H9 (cell line): ENCODE results near the gene SVOP. TPM values are rescaled to one million over a fixed set of nuclear protein-coding genes. Genes with fewer than 3 reads are reported as not detected.

Experiments used
- DNase-seq: peaks from one replicate; pipeline ENCODE4 v3.0.0-alpha.2; 2017
- H2AFZ ChIP-seq: one replicate; pipeline ENCODE4 v1.6.1; 2013; ENCODE audit warnings: mild to moderate bottlenecking, low read length, control low read depth, moderate library complexity
- H2AK5ac ChIP-seq: 2 replicates; pipeline ENCODE4 v1.6.1; 2013; ENCODE audit warnings: low read length, control low read depth, mixed read lengths; ENCODE audit not compliant: insufficient read length
- H2BK120ac ChIP-seq: one replicate; pipeline ENCODE4 v1.6.1; 2013; ENCODE audit warnings: low read depth, mild to moderate bottlenecking, low read length, control low read depth, inconsistent platforms; ENCODE audit not compliant: poor library complexity, severe bottlenecking
- H2BK12ac ChIP-seq: 2 replicates; pipeline ENCODE4 v1.6.1; 2013; ENCODE audit warnings: low read length, control low read depth, mixed read lengths, low read depth; ENCODE audit not compliant: insufficient read length
- H2BK15ac ChIP-seq: 2 replicates; pipeline ENCODE4 v1.6.1; 2013; ENCODE audit warnings: low read depth, low read length, control low read depth
- H2BK20ac ChIP-seq: one replicate; pipeline ENCODE4 v1.6.1; 2013; ENCODE audit warnings: low read depth, mild to moderate bottlenecking, low read length, control low read depth, inconsistent platforms; ENCODE audit not compliant: poor library complexity, severe bottlenecking
- H2BK5ac ChIP-seq: 2 replicates; pipeline ENCODE4 v1.6.1; 2013; ENCODE audit warnings: low read length, control low read depth, mixed read lengths; ENCODE audit not compliant: insufficient read length
- H3K14ac ChIP-seq: 2 replicates; pipeline ENCODE4 v1.6.1; 2013; ENCODE audit warnings: low read length, control low read depth; ENCODE audit not compliant: insufficient read depth
- H3K18ac ChIP-seq: 2 replicates; pipeline ENCODE4 v1.6.1; 2013; ENCODE audit warnings: low read depth, mild to moderate bottlenecking, mixed read lengths, low read length, control low read depth; ENCODE audit not compliant: insufficient read length
- H3K23ac ChIP-seq: 2 replicates; pipeline ENCODE4 v1.6.1; 2013; ENCODE audit warnings: low read length, control low read depth, mixed read lengths, low read depth; ENCODE audit not compliant: insufficient read length
- H3K23me2 ChIP-seq: 2 replicates; pipeline ENCODE4 v1.6.1; 2013; ENCODE audit warnings: low read depth, mild to moderate bottlenecking, mixed read lengths, low read length, control low read depth; ENCODE audit not compliant: insufficient read length, poor library complexity, severe bottlenecking
- H3K27ac ChIP-seq: 2 replicates; pipeline ENCODE4 v1.5.1; 2013; ENCODE audit warnings: low read length, control low read depth, mixed read lengths, low read depth; ENCODE audit not compliant: insufficient read length
- H3K27me3 ChIP-seq: 2 replicates; pipeline ENCODE4 v1.6.1; 2013; ENCODE audit warnings: low read length, control low read depth, inconsistent platforms; ENCODE audit not compliant: insufficient read depth
- H3K4ac ChIP-seq: 2 replicates; pipeline ENCODE4 v1.6.1; 2013; ENCODE audit warnings: low read depth, mild to moderate bottlenecking, control low read depth, inconsistent platforms, low read length, moderate library complexity
- H3K4me1 ChIP-seq: 2 replicates; pipeline ENCODE4 v1.6.1; 2013; ENCODE audit warnings: low read length, control low read depth, inconsistent platforms; ENCODE audit not compliant: insufficient read depth
- H3K4me2 ChIP-seq: 2 replicates; pipeline ENCODE4 v1.6.1; 2013; ENCODE audit warnings: low read length, control low read depth, mixed read lengths; ENCODE audit not compliant: insufficient read length, insufficient read depth
- H3K56ac ChIP-seq: 2 replicates; pipeline ENCODE4 v1.6.1; 2013; ENCODE audit warnings: low read depth, mild to moderate bottlenecking, mixed read lengths, low read length, control low read depth; ENCODE audit not compliant: insufficient read length
- H3K79me1 ChIP-seq: 2 replicates; pipeline ENCODE4 v1.6.1; 2013; ENCODE audit warnings: low read depth, mild to moderate bottlenecking, moderate library complexity, low read length, control low read depth, inconsistent platforms; ENCODE audit not compliant: insufficient read depth, poor library complexity, severe bottlenecking
- H3K79me2 ChIP-seq: 2 replicates; pipeline ENCODE4 v1.6.1; 2013; ENCODE audit warnings: low read length, control low read depth, inconsistent platforms; ENCODE audit not compliant: insufficient read depth
- H3K9ac ChIP-seq: 2 replicates; pipeline ENCODE4 v1.6.1; 2013; ENCODE audit warnings: low read length, control low read depth, mixed read lengths; ENCODE audit not compliant: insufficient read length; ENCODE audit errors: extremely low read depth
- H3K9me3 ChIP-seq: one replicate; pipeline ENCODE4 v1.6.1; 2013; ENCODE audit warnings: low read depth, low read length, inconsistent platforms; ENCODE audit not compliant: control insufficient read depth
- H3T11ph ChIP-seq: one replicate; pipeline ENCODE4 v1.6.1; 2013; ENCODE audit warnings: mild to moderate bottlenecking, low read length, control low read depth, inconsistent platforms
- H4K20me1 ChIP-seq: one replicate; pipeline ENCODE4 v1.6.1; 2013; ENCODE audit not compliant: control insufficient read depth, insufficient read length, insufficient read depth
- H4K5ac ChIP-seq: 2 replicates; pipeline ENCODE4 v1.6.1; 2013; ENCODE audit warnings: low read depth, mild to moderate bottlenecking, mixed read lengths, low read length, control low read depth; ENCODE audit not compliant: insufficient read length
- H4K8ac ChIP-seq: replicated peaks from 2 replicates; pipeline ENCODE4 v1.6.1; 2013; ENCODE audit warnings: low read length, control low read depth, mixed read lengths, low read depth; ENCODE audit not compliant: insufficient read length
- H4K91ac ChIP-seq: 2 replicates; pipeline ENCODE4 v1.6.1; 2013; ENCODE audit warnings: low read depth, mild to moderate bottlenecking, moderate library complexity, mixed read lengths, low read length, control low read depth; ENCODE audit not compliant: insufficient read length
- H3K27ac Mint-ChIP-seq, 3 experiments: 2 replicates in 2 of 3; 3 replicates in 1 of 3; pipeline ENCODE4 v1.8.0; 2020 to 2021; ENCODE audit warnings: mixed read lengths in 3 of 3, mild to moderate bottlenecking in 1 of 3, moderate library complexity in 1 of 3
- H3K27me3 Mint-ChIP-seq: 2 replicates; pipeline ENCODE4 v1.8.0; 2021; ENCODE audit warnings: low read depth, mild to moderate bottlenecking, moderate library complexity, mixed read lengths
- H3K36me3 Mint-ChIP-seq, 3 experiments: 2 replicates in 2 of 3; 3 replicates in 1 of 3; pipeline ENCODE4 v1.8.0; 2020 to 2021; ENCODE audit warnings: low read depth in 3 of 3, mixed read lengths in 3 of 3; ENCODE audit not compliant: insufficient read depth in 1 of 3
- H3K4me1 Mint-ChIP-seq, 2 experiments: 2 replicates each; pipeline ENCODE4 v1.8.0; 2020; ENCODE audit warnings: mixed read lengths in 2 of 2
- H3K4me3 Mint-ChIP-seq, 2 experiments: 2 replicates in 1 of 2; 3 replicates in 1 of 2; pipeline ENCODE4 v1.8.0; 2020 to 2021; ENCODE audit warnings: mild to moderate bottlenecking in 2 of 2, mixed read lengths in 2 of 2, moderate library complexity in 1 of 2
- H3K9me3 Mint-ChIP-seq, 2 experiments: 2 replicates in 1 of 2; 3 replicates in 1 of 2; pipeline ENCODE4 v1.8.0; 2020; ENCODE audit warnings: mild to moderate bottlenecking in 2 of 2, mixed read lengths in 2 of 2, moderate library complexity in 1 of 2
- WGBS: extraction: QIAGEN DNeasy Blood & Tissue Kit; methylation state at CpG from one replicate; pipeline ENCODE4 v1.1.7; 2013; ENCODE audit warnings: missing lambda C conversion rate, low lambda C conversion rate, mixed read lengths; ENCODE audit not compliant: insufficient read length; ENCODE audit errors: extremely low coverage; 5-methylcytosine and 5-hydroxymethylcytosine counted together
- total RNA-seq: library from RNA; stranded (reverse); gene quantifications from 2 replicates; pipeline ENCODE4 v1.2.1, GENCODE V29; 2021
- TF ChIP-seq, protein P1 (sequence below): fragments of 200-600 bp; sonication (generic); conservative IDR thresholded peaks from 3 replicates; pipeline ENCODE4 v1.8.0; 2021; ENCODE audit warnings: antibody characterized with exemption, mild to moderate bottlenecking

SVOP gene
- total RNA-seq, 1 experiment from 2014 or later: 0.15 TPM

DNA sequence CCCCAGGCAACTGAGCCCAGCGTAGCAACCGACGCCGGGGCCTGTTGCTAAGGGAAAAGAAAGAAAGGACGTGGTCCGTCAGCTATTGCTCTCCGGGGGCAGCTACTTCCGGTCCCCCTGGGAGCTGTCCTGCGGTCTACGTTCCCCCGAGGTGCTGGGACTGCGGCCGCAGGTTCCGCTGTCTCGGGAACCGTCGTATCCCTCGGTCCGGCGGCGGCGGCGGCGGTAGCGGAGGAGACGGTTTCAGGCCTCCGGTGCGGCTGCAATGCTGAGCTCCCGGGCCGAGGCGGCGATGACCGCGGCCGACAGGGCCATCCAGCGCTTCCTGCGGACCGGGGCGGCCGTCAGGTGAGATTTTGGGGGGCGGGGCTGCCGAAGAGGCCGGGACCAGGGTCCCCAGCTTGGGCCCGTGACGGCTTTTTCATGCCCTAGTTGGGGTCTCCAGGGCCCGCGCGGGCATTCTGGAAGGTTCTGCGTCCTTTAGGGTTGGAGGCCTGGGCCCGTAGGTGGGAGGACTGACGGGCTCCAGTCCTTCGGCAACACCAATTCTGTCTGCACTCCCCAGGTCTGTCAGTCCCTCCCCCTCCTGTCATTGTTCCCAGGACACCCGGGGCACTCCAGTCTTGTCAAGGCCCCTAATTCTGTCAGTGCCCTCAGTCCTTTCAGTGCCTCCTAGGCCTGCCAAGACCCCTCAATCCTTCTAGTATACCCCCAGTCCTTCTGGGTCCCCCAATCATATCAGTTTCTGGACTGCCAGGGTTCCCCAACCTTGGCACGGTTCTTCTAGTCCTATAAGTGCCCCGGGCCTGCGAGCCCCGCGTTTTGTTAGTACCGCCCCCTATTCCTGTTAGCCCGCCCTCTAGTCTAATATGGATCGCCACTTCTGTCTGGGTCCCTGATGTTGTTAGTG lies 31.8 kb upstream of the SVOP start, which contains the start of gene USP30:
USP30 (plus strand) TSS at position 163 of the 910 bp plus-strand sequence; CDS start at position 266, 103 bp downstream.
- Histone ChIP-seq H3K56ac (no peak within 1 kb of the TSS), H3K14ac (no peak within 1 kb of the TSS), H2BK5ac (no peak within 1 kb of the TSS), H3K23me2 (peaks cover 7% of the 10 kb centered on the region), H3K79me1 (no peaks in the 10 kb centered on the region), H4K91ac (no peak within 1 kb of the TSS), H2BK15ac (no peak within 1 kb of the TSS), H3K18ac (no peak within 1 kb of the TSS), H2BK120ac (no peak within 1 kb of the TSS), H4K8ac (no peak within 1 kb of the TSS), H3K9me3 (no peaks in the 10 kb centered on the region), H3K27me3 (no peaks in the 10 kb centered on the region), H2BK20ac (no peak within 1 kb of the TSS), H2BK12ac (no peak within 1 kb of the TSS), H3K4me2 (peak within 1 kb of the TSS; percentile 85), H2AFZ (no peak within 1 kb of the TSS), H4K20me1 (no peaks in the 10 kb centered on the region), H3K27ac (no peak within 1 kb of the TSS), H3K9ac (peak within 1 kb of the TSS; percentile 17), H4K5ac (no peak within 1 kb of the TSS), H3K23ac (no peak within 1 kb of the TSS), H3K79me2 (no peaks in the 10 kb centered on the region), H3K4me1 (no peaks in the 10 kb centered on the region; the same call in 1 of the 2 replicates), H3T11ph (no peak within 1 kb of the TSS), H3K4ac (no peak within 1 kb of the TSS), H2AK5ac (no peak within 1 kb of the TSS)
- Mint-ChIP-seq H3K9me3 (no peaks in the 10 kb centered on the region; a peak in 1 of 5 replicates), H3K27ac (peak within 1 kb of the TSS; percentile 47 to 94 (median 92); a peak in 5 of 7 replicates), H3K27me3 (no peaks in the 10 kb centered on the region; the same call in 1 of the 2 replicates), H3K4me3 (peak within 1 kb of the TSS; percentile 86 to 96), H3K4me1 (peaks cover 12 to 15% of the 10 kb centered on the region in 2 experiments), H3K36me3 (no peaks in the 10 kb centered on the region)
- TF ChIP-seq, protein P1, sequence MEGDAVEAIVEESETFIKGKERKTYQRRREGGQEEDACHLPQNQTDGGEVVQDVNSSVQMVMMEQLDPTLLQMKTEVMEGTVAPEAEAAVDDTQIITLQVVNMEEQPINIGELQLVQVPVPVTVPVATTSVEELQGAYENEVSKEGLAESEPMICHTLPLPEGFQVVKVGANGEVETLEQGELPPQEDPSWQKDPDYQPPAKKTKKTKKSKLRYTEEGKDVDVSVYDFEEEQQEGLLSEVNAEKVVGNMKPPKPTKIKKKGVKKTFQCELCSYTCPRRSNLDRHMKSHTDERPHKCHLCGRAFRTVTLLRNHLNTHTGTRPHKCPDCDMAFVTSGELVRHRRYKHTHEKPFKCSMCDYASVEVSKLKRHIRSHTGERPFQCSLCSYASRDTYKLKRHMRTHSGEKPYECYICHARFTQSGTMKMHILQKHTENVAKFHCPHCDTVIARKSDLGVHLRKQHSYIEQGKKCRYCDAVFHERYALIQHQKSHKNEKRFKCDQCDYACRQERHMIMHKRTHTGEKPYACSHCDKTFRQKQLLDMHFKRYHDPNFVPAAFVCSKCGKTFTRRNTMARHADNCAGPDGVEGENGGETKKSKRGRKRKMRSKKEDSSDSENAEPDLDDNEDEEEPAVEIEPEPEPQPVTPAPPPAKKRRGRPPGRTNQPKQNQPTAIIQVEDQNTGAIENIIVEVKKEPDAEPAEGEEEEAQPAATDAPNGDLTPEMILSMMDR: no peak
- WGBS: no CpG with 5 or more reads among the region's 61 CpGs
- peak; percentile 90 for DNase-seq
